HEK293 (cell line): ENCODE measurements around the gene ABHD16A.

Experiments
- HOXD13 ChIP-seq: sonication (generic); formaldehyde crosslinking; IDR thresholded peaks from 2 replicates; pipeline ENCODE4 v1.8.0; 2022; ENCODE audit warnings: missing genetic modification reagents, borderline replicate concordance
- KLF1 ChIP-seq: fragments of 450-650 bp; formaldehyde crosslinking; IDR thresholded peaks from 2 replicates; pipeline ENCODE4 v1.5.1; 2016; ENCODE audit warnings: missing biosample characterization, missing genetic modification characterization
- KLF10 ChIP-seq: fragments of 450-650 bp; IDR thresholded peaks from 2 replicates; pipeline ENCODE4 v1.5.1; 2018; ENCODE audit warnings: missing biosample characterization, mild to moderate bottlenecking, missing genetic modification characterization
- KLF8 ChIP-seq: fragments of 450-650 bp; formaldehyde crosslinking; IDR thresholded peaks from 2 replicates; pipeline ENCODE4 v1.5.1; 2016; ENCODE audit warnings: missing biosample characterization, missing genetic modification characterization
- MZF1 ChIP-seq: fragments of 450-650 bp; formaldehyde crosslinking; IDR thresholded peaks from 2 replicates; pipeline ENCODE4 v1.5.1; 2017; ENCODE audit warnings: missing biosample characterization, missing genetic modification characterization, borderline replicate concordance
- SCRT2 ChIP-seq: fragments of 450-650 bp; formaldehyde crosslinking; IDR thresholded peaks from 2 replicates; pipeline ENCODE4 v1.5.1; 2016; ENCODE audit warnings: missing biosample characterization, missing genetic modification characterization
- SP3 ChIP-seq: fragments of 450-650 bp; formaldehyde crosslinking; IDR thresholded peaks from 2 replicates; pipeline ENCODE4 v1.5.1; 2016; ENCODE audit warnings: missing biosample characterization, missing genetic modification characterization
- TRIM28 ChIP-seq: IDR thresholded peaks from 2 replicates; pipeline ENCODE4 v1.6.1; 2011; ENCODE audit warnings: low read length, control low read depth, borderline replicate concordance
- YY2 ChIP-seq: fragments of 450-650 bp; formaldehyde crosslinking; IDR thresholded peaks from 2 replicates; pipeline ENCODE4 v1.5.1; 2016; ENCODE audit warnings: missing biosample characterization, missing genetic modification characterization
- ZBTB20 ChIP-seq: fragments of 450-650 bp; formaldehyde crosslinking; IDR thresholded peaks from 2 replicates; pipeline ENCODE4 v1.5.1; 2016; ENCODE audit warnings: missing biosample characterization, missing genetic modification characterization
- ZBTB21 ChIP-seq: fragments of 450-650 bp; formaldehyde crosslinking; IDR thresholded peaks from 2 replicates; pipeline ENCODE4 v1.5.1; 2017; ENCODE audit warnings: missing biosample characterization, missing genetic modification characterization
- ZFHX2 ChIP-seq: fragments of 450-650 bp; formaldehyde crosslinking; conservative IDR thresholded peaks from 2 replicates; pipeline ENCODE4 v1.5.1; 2016; ENCODE audit warnings: missing biosample characterization, missing genetic modification characterization
- ZNF274 ChIP-seq, 2 experiments: fragments of 200-500 bp in 1 of 2; fragments of 450-650 bp in 1 of 2; sonication (Bioruptor generic) in 1 of 2; formaldehyde crosslinking in 1 of 2; IDR thresholded peaks; 2 replicates each; pipeline versions ENCODE4 v1.5.1 to v1.6.1; 2014 to 2016; ENCODE audit warnings: borderline replicate concordance in 1 of 2, inconsistent platforms in 1 of 2, low read length in 1 of 2, missing biosample characterization in 1 of 2, missing genetic modification characterization in 1 of 2
- ZNF341 ChIP-seq: fragments of 450-650 bp; formaldehyde crosslinking; IDR thresholded peaks from 2 replicates; pipeline ENCODE4; 2016; ENCODE audit warnings: low read depth, missing biosample characterization, missing genetic modification characterization
- ZNF391 ChIP-seq: fragments of 450-650 bp; formaldehyde crosslinking; IDR thresholded peaks from 2 replicates; pipeline ENCODE4 v1.5.1; 2016; ENCODE audit warnings: low read depth, missing biosample characterization, missing genetic modification characterization, borderline replicate concordance
- ZNF404 ChIP-seq: fragments of 450-650 bp; formaldehyde crosslinking; IDR thresholded peaks from 2 replicates; pipeline ENCODE4 v1.5.1; 2017; ENCODE audit warnings: missing biosample characterization, missing genetic modification characterization
- ZNF501 ChIP-seq: fragments of 450-650 bp; formaldehyde crosslinking; IDR thresholded peaks from 2 replicates; pipeline ENCODE4 v1.5.1; 2016; ENCODE audit warnings: missing biosample characterization, missing genetic modification characterization
- ZNF514 ChIP-seq: fragments of 450-650 bp; formaldehyde crosslinking; IDR thresholded peaks from 2 replicates; pipeline ENCODE4 v1.5.1; 2016; ENCODE audit warnings: missing biosample characterization, missing genetic modification characterization
- ZNF654 ChIP-seq: fragments of 450-650 bp; formaldehyde crosslinking; IDR thresholded peaks from 2 replicates; pipeline ENCODE4 v1.5.1; 2016; ENCODE audit warnings: low read depth, missing biosample characterization, missing genetic modification characterization
- ZNF701 ChIP-seq: fragments of 450-650 bp; formaldehyde crosslinking; IDR thresholded peaks from 2 replicates; pipeline ENCODE4 v1.5.1; 2016; ENCODE audit warnings: missing biosample characterization, missing genetic modification characterization
- ZNF768 ChIP-seq: fragments of 450-650 bp; formaldehyde crosslinking; IDR thresholded peaks from 2 replicates; pipeline ENCODE4 v1.5.1; 2018; ENCODE audit warnings: missing biosample characterization, mild to moderate bottlenecking, missing genetic modification characterization
- TF ChIP-seq, protein P1 (sequence below): fragments of 450-650 bp; formaldehyde crosslinking; IDR thresholded peaks from 2 replicates; pipeline ENCODE4 v1.5.1; 2017; ENCODE audit warnings: missing biosample characterization, missing genetic modification characterization
- TF ChIP-seq, protein P2 (sequence below): fragments of 450-650 bp; formaldehyde crosslinking; IDR thresholded peaks from 2 replicates; pipeline ENCODE4 v1.5.1; 2016; ENCODE audit warnings: missing biosample characterization, missing genetic modification characterization
- TF ChIP-seq, protein P3 (sequence below): fragments of 450-650 bp; formaldehyde crosslinking; IDR thresholded peaks from 2 replicates; pipeline ENCODE4 v1.5.1; 2016; ENCODE audit warnings: missing biosample characterization, missing genetic modification characterization
- TF ChIP-seq, protein P4 (sequence below): fragments of 450-650 bp; formaldehyde crosslinking; IDR thresholded peaks from 2 replicates; pipeline ENCODE4 v1.5.1; 2016; ENCODE audit warnings: missing biosample characterization, missing genetic modification characterization, borderline replicate concordance
- TF ChIP-seq, protein P5 (sequence below): fragments of 450-650 bp; formaldehyde crosslinking; IDR thresholded peaks from 2 replicates; pipeline ENCODE4 v1.5.1; 2016; ENCODE audit warnings: missing biosample characterization, missing genetic modification characterization
- TF ChIP-seq, protein P6 (sequence below): fragments of 450-650 bp; formaldehyde crosslinking; IDR thresholded peaks from 2 replicates; pipeline ENCODE4 v1.5.1; 2016; ENCODE audit warnings: missing biosample characterization, missing genetic modification characterization
- TF ChIP-seq, protein P7 (sequence below): fragments of 450-650 bp; formaldehyde crosslinking; IDR thresholded peaks from 2 replicates; pipeline ENCODE4 v1.5.1; 2017; ENCODE audit warnings: missing biosample characterization, mild to moderate bottlenecking, missing genetic modification characterization, moderate library complexity

Gene ABHD16A

DNA sequence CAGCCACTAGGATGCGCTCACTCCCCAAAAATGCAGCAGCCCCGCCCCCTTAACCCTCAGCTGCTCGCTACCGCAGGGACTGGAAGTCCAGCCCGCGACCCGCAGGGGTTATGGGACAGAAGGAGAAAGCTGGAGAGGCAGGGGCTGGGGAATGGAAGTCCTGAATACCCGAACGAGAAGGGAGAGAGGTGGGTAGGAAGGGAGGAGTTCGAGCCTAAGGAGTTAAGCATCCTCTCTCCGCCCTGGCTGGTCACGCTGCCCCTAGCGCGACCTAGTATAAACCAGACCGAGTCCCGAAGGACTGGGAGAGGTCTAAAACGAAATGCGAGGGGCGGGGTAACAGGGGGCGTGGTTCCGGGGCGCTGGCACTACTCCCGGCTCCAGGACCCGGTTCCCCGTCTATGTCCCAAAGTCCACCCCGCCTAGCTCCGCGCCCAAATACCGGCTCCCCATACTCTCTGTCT, 26.4 kb upstream of the ABHD16A start (continued):
- TF ChIP-seq, protein P1, sequence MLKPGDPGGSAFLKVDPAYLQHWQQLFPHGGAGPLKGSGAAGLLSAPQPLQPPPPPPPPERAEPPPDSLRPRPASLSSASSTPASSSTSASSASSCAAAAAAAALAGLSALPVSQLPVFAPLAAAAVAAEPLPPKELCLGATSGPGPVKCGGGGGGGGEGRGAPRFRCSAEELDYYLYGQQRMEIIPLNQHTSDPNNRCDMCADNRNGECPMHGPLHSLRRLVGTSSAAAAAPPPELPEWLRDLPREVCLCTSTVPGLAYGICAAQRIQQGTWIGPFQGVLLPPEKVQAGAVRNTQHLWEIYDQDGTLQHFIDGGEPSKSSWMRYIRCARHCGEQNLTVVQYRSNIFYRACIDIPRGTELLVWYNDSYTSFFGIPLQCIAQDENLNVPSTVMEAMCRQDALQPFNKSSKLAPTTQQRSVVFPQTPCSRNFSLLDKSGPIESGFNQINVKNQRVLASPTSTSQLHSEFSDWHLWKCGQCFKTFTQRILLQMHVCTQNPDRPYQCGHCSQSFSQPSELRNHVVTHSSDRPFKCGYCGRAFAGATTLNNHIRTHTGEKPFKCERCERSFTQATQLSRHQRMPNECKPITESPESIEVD (tag by site-specific recombination) = no peak
- TF ChIP-seq KLF8 (tag by site-specific recombination) (peak; percentile 10; the same call in 1 of the 2 replicates), TRIM28 (no peak), HOXD13 (no peak), KLF1 (tag by site-specific recombination) (peak; percentile 70; the same call in 1 of the 2 replicates), ZNF274 (IDR thresholded peaks at IDR 0.05; ENCODE audit: low read length) (no peak), ZNF274 (tag by site-specific recombination; IDR thresholded peaks at IDR 0.05; ENCODE audit: borderline replicate concordance) (no peak), SCRT2 (peak; percentile 79), ZFHX2 (tag by site-specific recombination) (no peak), ZNF654 (tag by site-specific recombination) (peak; percentile 48), SP3 (tag by site-specific recombination) (peak; percentile 59), ZNF391 (tag by site-specific recombination) (no peak; the same call in 1 of the 2 replicates), ZBTB21 (no peak), ZNF514 (tag by site-specific recombination) (no peak), YY2 (tag by site-specific recombination) (no peak), KLF10 (tag by site-specific recombination) (peak; percentile 84), ZNF341 (no peak), MZF1 (no peak), ZNF768 (tag by site-specific recombination) (no peak), ZNF701 (tag by site-specific recombination) (no peak), ZNF404 (no peak), ZNF501 (tag by site-specific recombination) (peak; percentile 49; the same call in 1 of the 2 replicates), ZBTB20 (tag by site-specific recombination) (peak; percentile 90; the same call in 1 of the 2 replicates)
- TF ChIP-seq, protein P2, sequence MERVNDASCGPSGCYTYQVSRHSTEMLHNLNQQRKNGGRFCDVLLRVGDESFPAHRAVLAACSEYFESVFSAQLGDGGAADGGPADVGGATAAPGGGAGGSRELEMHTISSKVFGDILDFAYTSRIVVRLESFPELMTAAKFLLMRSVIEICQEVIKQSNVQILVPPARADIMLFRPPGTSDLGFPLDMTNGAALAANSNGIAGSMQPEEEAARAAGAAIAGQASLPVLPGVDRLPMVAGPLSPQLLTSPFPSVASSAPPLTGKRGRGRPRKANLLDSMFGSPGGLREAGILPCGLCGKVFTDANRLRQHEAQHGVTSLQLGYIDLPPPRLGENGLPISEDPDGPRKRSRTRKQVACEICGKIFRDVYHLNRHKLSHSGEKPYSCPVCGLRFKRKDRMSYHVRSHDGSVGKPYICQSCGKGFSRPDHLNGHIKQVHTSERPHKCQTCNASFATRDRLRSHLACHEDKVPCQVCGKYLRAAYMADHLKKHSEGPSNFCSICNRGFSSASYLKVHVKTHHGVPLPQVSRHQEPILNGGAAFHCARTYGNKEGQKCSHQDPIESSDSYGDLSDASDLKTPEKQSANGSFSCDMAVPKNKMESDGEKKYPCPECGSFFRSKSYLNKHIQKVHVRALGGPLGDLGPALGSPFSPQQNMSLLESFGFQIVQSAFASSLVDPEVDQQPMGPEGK = no peak
- TF ChIP-seq, protein P3, sequence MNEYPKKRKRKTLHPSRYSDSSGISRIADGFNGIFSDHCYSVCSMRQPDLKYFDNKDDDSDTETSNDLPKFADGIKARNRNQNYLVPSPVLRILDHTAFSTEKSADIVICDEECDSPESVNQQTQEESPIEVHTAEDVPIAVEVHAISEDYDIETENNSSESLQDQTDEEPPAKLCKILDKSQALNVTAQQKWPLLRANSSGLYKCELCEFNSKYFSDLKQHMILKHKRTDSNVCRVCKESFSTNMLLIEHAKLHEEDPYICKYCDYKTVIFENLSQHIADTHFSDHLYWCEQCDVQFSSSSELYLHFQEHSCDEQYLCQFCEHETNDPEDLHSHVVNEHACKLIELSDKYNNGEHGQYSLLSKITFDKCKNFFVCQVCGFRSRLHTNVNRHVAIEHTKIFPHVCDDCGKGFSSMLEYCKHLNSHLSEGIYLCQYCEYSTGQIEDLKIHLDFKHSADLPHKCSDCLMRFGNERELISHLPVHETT (tag by site-specific recombination) = no peak
- TF ChIP-seq, protein P4, sequence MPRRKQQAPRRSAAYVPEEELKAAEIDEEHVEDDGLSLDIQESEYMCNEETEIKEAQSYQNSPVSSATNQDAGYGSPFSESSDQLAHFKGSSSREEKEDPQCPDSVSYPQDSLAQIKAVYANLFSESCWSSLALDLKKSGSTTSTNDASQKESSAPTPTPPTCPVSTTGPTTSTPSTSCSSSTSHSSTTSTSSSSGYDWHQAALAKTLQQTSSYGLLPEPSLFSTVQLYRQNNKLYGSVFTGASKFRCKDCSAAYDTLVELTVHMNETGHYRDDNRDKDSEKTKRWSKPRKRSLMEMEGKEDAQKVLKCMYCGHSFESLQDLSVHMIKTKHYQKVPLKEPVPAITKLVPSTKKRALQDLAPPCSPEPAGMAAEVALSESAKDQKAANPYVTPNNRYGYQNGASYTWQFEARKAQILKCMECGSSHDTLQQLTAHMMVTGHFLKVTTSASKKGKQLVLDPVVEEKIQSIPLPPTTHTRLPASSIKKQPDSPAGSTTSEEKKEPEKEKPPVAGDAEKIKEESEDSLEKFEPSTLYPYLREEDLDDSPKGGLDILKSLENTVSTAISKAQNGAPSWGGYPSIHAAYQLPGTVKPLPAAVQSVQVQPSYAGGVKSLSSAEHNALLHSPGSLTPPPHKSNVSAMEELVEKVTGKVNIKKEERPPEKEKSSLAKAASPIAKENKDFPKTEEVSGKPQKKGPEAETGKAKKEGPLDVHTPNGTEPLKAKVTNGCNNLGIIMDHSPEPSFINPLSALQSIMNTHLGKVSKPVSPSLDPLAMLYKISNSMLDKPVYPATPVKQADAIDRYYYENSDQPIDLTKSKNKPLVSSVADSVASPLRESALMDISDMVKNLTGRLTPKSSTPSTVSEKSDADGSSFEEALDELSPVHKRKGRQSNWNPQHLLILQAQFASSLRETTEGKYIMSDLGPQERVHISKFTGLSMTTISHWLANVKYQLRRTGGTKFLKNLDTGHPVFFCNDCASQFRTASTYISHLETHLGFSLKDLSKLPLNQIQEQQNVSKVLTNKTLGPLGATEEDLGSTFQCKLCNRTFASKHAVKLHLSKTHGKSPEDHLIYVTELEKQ (tag by site-specific recombination) = no peak
- TF ChIP-seq, protein P5, sequence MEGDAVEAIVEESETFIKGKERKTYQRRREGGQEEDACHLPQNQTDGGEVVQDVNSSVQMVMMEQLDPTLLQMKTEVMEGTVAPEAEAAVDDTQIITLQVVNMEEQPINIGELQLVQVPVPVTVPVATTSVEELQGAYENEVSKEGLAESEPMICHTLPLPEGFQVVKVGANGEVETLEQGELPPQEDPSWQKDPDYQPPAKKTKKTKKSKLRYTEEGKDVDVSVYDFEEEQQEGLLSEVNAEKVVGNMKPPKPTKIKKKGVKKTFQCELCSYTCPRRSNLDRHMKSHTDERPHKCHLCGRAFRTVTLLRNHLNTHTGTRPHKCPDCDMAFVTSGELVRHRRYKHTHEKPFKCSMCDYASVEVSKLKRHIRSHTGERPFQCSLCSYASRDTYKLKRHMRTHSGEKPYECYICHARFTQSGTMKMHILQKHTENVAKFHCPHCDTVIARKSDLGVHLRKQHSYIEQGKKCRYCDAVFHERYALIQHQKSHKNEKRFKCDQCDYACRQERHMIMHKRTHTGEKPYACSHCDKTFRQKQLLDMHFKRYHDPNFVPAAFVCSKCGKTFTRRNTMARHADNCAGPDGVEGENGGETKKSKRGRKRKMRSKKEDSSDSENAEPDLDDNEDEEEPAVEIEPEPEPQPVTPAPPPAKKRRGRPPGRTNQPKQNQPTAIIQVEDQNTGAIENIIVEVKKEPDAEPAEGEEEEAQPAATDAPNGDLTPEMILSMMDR (tag by site-specific recombination) = peak; percentile 94
- TF ChIP-seq, protein P6, sequence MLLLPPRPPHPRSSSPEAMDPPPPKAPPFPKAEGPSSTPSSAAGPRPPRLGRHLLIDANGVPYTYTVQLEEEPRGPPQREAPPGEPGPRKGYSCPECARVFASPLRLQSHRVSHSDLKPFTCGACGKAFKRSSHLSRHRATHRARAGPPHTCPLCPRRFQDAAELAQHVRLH = peak; percentile 73; the same call in 1 of the 2 replicates
- TF ChIP-seq, protein P7, sequence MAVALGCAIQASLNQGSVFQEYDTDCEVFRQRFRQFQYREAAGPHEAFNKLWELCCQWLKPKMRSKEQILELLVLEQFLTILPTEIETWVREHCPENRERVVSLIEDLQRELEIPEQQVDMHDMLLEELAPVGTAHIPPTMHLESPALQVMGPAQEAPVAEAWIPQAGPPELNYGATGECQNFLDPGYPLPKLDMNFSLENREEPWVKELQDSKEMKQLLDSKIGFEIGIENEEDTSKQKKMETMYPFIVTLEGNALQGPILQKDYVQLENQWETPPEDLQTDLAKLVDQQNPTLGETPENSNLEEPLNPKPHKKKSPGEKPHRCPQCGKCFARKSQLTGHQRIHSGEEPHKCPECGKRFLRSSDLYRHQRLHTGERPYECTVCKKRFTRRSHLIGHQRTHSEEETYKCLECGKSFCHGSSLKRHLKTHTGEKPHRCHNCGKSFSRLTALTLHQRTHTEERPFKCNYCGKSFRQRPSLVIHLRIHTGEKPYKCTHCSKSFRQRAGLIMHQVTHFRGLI (tag by site-specific recombination) = no peak
